SK-N-SH (cell line): Measurements from ENCODE around the gene DCUN1D1. TPM values are rescaled to one million over a fixed set of nuclear protein-coding genes. Genes with fewer than 3 reads are reported as not detected.

Source experiments
- CTCF ChIA-PET: fragments of 300-600, 350-600 bp; formaldehyde crosslinking; extraction: SDS; loops from one replicate; lab custom pipeline; 2021; lab: Yijun Ruan, JAX
- POLR2A ChIA-PET: fragments of 350-600 bp; sonication (Branson Sonifier 250); formaldehyde crosslinking; extraction: SDS; loops from one replicate; lab custom pipeline; 2020; ENCODE audit warnings: antibody characterized with exemption, inconsistent platforms; lab: Yijun Ruan, JAX
- DNase-seq: peaks from one replicate; pipeline ENCODE4 v3.0.0; 2012
- H2AFZ ChIP-seq: fragments of 200-600 bp; sonication (generic); 2 replicates; pipeline ENCODE4 v1.8.1; 2016; ENCODE audit warnings: antibody characterized with exemption, mild to moderate bottlenecking, low read depth
- H3F3A ChIP-seq: fragments of 200-600 bp; sonication (generic); replicated peaks from 2 replicates; pipeline ENCODE3; 2016; ENCODE audit warnings: antibody characterized with exemption, mild to moderate bottlenecking; ENCODE audit not compliant: insufficient read depth
- H3K27ac ChIP-seq, 2 experiments: fragments of 200-500 bp in 1 of 2; fragments of 200-600 bp in 1 of 2; sonication (Bioruptor generic) in 1 of 2; sonication (generic), shearing (Covaris generic) in 1 of 2; 2 replicates each; pipeline versions ENCODE4 v1.5.1 to v1.6.1; 2014 to 2016; ENCODE audit warnings: low read depth in 2 of 2, inconsistent platforms in 1 of 2, low read length in 1 of 2, mild to moderate bottlenecking in 1 of 2, mixed read lengths in 1 of 2
- H3K27me3 ChIP-seq: fragments of 200-600 bp; sonication (generic), shearing (Covaris generic); 2 replicates; pipeline ENCODE4 v1.6.1; 2016; ENCODE audit warnings: mixed run types; ENCODE audit not compliant: insufficient read depth
- H3K36me3 ChIP-seq, 2 experiments: fragments of 200-500 bp in 1 of 2; fragments of 200-600 bp in 1 of 2; sonication (Bioruptor generic) in 1 of 2; sonication (generic) in 1 of 2; replicated peaks in 1 of 2; 2 replicates each; pipeline versions ENCODE3 to v1.5.1; 2014 to 2016; ENCODE audit warnings: low read length in 1 of 2, mild to moderate bottlenecking in 1 of 2; ENCODE audit not compliant: insufficient read depth in 2 of 2, control insufficient read depth in 1 of 2
- H3K4me1 ChIP-seq, 2 experiments: fragments of 200-500 bp in 1 of 2; fragments of 200-600 bp in 1 of 2; sonication (Bioruptor generic) in 1 of 2; sonication (generic), shearing (Covaris generic) in 1 of 2; 2 replicates each; pipeline versions ENCODE4 v1.5.1 to v1.6.1; 2014 to 2016; ENCODE audit warnings: low read depth in 1 of 2, low read length in 1 of 2, mixed run types in 1 of 2; ENCODE audit not compliant: insufficient read depth in 2 of 2, control insufficient read depth in 1 of 2
- H3K4me2 ChIP-seq: fragments of 200-600 bp; sonication (generic), shearing (Covaris generic); 2 replicates; pipeline ENCODE4 v1.6.1; 2017; ENCODE audit warnings: mixed run types
- H3K4me3 ChIP-seq, 2 experiments: fragments of 200-500 bp in 1 of 2; fragments of 200-600 bp in 1 of 2; sonication (Bioruptor generic) in 1 of 2; sonication (generic), shearing (Covaris generic) in 1 of 2; 2 replicates each; pipeline versions ENCODE4 v1.5.1 to v1.8.1; 2014 to 2016; ENCODE audit warnings: low read depth in 2 of 2, inconsistent platforms in 1 of 2, low read length in 1 of 2, mild to moderate bottlenecking in 1 of 2, mixed read lengths in 1 of 2, moderate library complexity in 1 of 2
- H3K79me2 ChIP-seq: fragments of 200-600 bp; sonication (generic); 2 replicates; pipeline ENCODE4 v1.8.1; 2017; ENCODE audit warnings: mild to moderate bottlenecking; ENCODE audit not compliant: insufficient read depth
- H3K9ac ChIP-seq: fragments of 200-600 bp; sonication (generic); 2 replicates; pipeline ENCODE4 v1.6.1; 2017; ENCODE audit warnings: mixed run types
- H3K9me2 ChIP-seq: fragments of 200-600 bp; sonication (generic); 2 replicates; pipeline ENCODE4 v1.6.1; 2017; ENCODE audit warnings: mixed run types
- H3K9me3 ChIP-seq: fragments of 200-600 bp; sonication (generic); 2 replicates; pipeline ENCODE4 v1.6.1; 2017; ENCODE audit warnings: mixed run types, mild to moderate bottlenecking, moderate library complexity
- H4K20me1 ChIP-seq: fragments of 200-600 bp; sonication (generic); 2 replicates; pipeline ENCODE4 v1.6.1; 2017; ENCODE audit warnings: mild to moderate bottlenecking, mixed run types; ENCODE audit not compliant: insufficient read depth
- CHD2 ChIP-seq: fragments of 150-350 bp; IDR thresholded peaks from 2 replicates; pipeline ENCODE4 v1.6.1; 2018; ENCODE audit warnings: low read length; ENCODE audit not compliant: partially characterized antibody
- EP300 ChIP-seq, 2 experiments: IDR thresholded peaks; 2 replicates each; pipeline versions ENCODE4 v1.4.0 to v1.6.1; 2012; ENCODE audit warnings: borderline replicate concordance in 1 of 2, low read depth in 1 of 2, low read length in 1 of 2
- EZH2phosphoT487 ChIP-seq: fragments of 200-600 bp; sonication (generic); IDR thresholded peaks from 2 replicates; pipeline ENCODE4 v1.6.1; 2017; ENCODE audit warnings: low read depth, mixed run types, mild to moderate bottlenecking, antibody characterized with exemption, moderate library complexity, borderline replicate concordance
- GATA2 ChIP-seq: sonication (generic); formaldehyde crosslinking; IDR thresholded peaks from 2 replicates; pipeline ENCODE4 v1.5.0; 2020; ENCODE audit warnings: mild to moderate bottlenecking, missing genetic modification reagents
- IRF3 ChIP-seq: fragments of 150-350 bp; IDR thresholded peaks from 2 replicates; pipeline ENCODE4 v1.6.1; 2016; ENCODE audit warnings: mild to moderate bottlenecking, low read depth, low read length
- JUND ChIP-seq: IDR thresholded peaks from 2 replicates; pipeline ENCODE4 v1.4.0; 2012
- MEF2A ChIP-seq: IDR thresholded peaks from 2 replicates; pipeline ENCODE4 v1.4.0; 2012; ENCODE audit warnings: low read depth, borderline replicate concordance
- MXI1 ChIP-seq: IDR thresholded peaks from 2 replicates; pipeline ENCODE4 v1.6.1; 2012; ENCODE audit warnings: mild to moderate bottlenecking, low read depth, low read length, improper control_type of control experiment
- NRF1 ChIP-seq: IDR thresholded peaks from 2 replicates; pipeline ENCODE4 v1.6.1; 2012; ENCODE audit warnings: low read depth, mild to moderate bottlenecking, low read length
- POLR2AphosphoS5 ChIP-seq: IDR thresholded peaks from 2 replicates; pipeline ENCODE4 v1.6.1; 2012; ENCODE audit warnings: low read depth, low read length
- RAD21 ChIP-seq: IDR thresholded peaks from 2 replicates; pipeline ENCODE4 v1.6.1; 2012; ENCODE audit warnings: mild to moderate bottlenecking, low read length
- RCOR1 ChIP-seq: fragments of 150-350 bp; IDR thresholded peaks from 2 replicates; pipeline ENCODE4 v1.6.1; 2017; ENCODE audit warnings: antibody characterized with exemption, low read length
- SIN3A ChIP-seq: IDR thresholded peaks from 2 replicates; pipeline ENCODE4 v1.6.1; 2012; ENCODE audit warnings: low read depth, mild to moderate bottlenecking, low read length, moderate library complexity, borderline replicate concordance
- TAF1 ChIP-seq: IDR thresholded peaks from 2 replicates; pipeline ENCODE4 v1.6.1; 2012; ENCODE audit warnings: low read depth, mild to moderate bottlenecking, low read length, moderate library complexity, borderline replicate concordance
- TEAD4 ChIP-seq: IDR thresholded peaks from 2 replicates; pipeline ENCODE4 v1.4.0; 2012; ENCODE audit warnings: mild to moderate bottlenecking, borderline replicate concordance; ENCODE audit not compliant: insufficient read depth
- WGBS: methylation state at CpG from one replicate; pipeline ENCODE4 v1.1.6; 2017; ENCODE audit warnings: low lambda C conversion rate; 5-methylcytosine and 5-hydroxymethylcytosine counted together
- polyA plus RNA-seq, 3 experiments: library from polyadenylated mRNA; depleted of rRNA; stranded (reverse); fragments of >200 nt; gene quantifications; 2 replicates each; pipeline ENCODE4 v1.2.3, GENCODE V29; 2012
- TF ChIP-seq, protein P1 (sequence below): fragments of 150-350 bp; IDR thresholded peaks from 2 replicates; pipeline ENCODE4 v1.6.1; 2017; ENCODE audit warnings: antibody characterized with exemption, low read length, low read depth, borderline replicate concordance
- TF ChIP-seq, protein P2 (sequence below): IDR thresholded peaks from 2 replicates; pipeline ENCODE4 v1.4.0; 2012; ENCODE audit warnings: low read depth

The DCUN1D1 gene
- polyA plus RNA-seq, 1 of the 3 experiments (the other 2 are of a cell fraction) = 4.5 TPM

DNA sequence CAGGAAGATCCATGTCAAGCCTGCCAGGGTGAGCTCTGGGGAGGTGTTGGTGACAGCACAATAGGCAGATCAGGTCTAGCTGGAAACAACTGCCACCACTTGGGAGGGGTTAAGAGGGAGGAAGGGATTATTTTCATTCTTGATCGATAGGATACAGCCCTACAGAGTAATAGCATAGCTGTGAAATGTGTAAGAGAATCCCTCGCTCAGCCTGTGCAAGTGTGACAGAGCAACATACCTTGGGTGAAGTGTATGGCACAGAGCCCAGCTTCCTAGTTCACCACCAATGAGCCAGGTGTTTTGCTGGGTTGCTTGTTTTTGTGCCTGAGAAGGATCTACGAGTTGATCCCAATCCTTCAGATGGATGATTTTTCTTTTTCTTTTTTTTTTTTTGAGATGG is 9.2 kb upstream of the DCUN1D1 start:
- no peak overlapping the region for H3K4me2 ChIP-seq
- TF ChIP-seq, protein P1, sequence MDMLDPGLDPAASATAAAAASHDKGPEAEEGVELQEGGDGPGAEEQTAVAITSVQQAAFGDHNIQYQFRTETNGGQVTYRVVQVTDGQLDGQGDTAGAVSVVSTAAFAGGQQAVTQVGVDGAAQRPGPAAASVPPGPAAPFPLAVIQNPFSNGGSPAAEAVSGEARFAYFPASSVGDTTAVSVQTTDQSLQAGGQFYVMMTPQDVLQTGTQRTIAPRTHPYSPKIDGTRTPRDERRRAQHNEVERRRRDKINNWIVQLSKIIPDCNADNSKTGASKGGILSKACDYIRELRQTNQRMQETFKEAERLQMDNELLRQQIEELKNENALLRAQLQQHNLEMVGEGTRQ = no peak
- no peak for TF ChIP-seq NRF1
- TF ChIP-seq JUND = no peak
- TF ChIP-seq GATA2 (CRISPR knock-in tag) = no peak
- TF ChIP-seq, protein P2, sequence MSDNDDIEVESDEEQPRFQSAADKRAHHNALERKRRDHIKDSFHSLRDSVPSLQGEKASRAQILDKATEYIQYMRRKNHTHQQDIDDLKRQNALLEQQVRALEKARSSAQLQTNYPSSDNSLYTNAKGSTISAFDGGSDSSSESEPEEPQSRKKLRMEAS = no peak
- TF ChIP-seq EZH2phosphoT487 = no peak
- no peak for TF ChIP-seq RAD21
- TF ChIP-seq EP300 (IDR thresholded peaks at IDR 0.05; ENCODE audit: borderline replicate concordance in 1 of 2, low read depth in 1 of 2, low read length in 1 of 2) = no peak
- no peak for TF ChIP-seq MEF2A
- no peak for TF ChIP-seq MXI1
- TF ChIP-seq TAF1 = no peak
- no peak for TF ChIP-seq CHD2
- no peak for TF ChIP-seq RCOR1
- TF ChIP-seq, all 33 proteins: peak for 0
- ChIA-PET POLR2A (no interaction called here), CTCF (no interaction called here)
- Histone ChIP-seq H3K9me2 (no peaks in the 10 kb centered on the region), H3K4me3 (no peak overlapping the region), H3F3A (no peaks in the 10 kb centered on the region), H3K4me1 (no peaks in the 10 kb centered on the region), H3K9ac (no peak overlapping the region), H3K36me3 (no peaks in the 10 kb centered on the region), H3K27ac (no peak overlapping the region), H2AFZ (no peak overlapping the region), H4K20me1 (no peaks in the 10 kb centered on the region), H3K27me3 (no peaks in the 10 kb centered on the region), H3K9me3 (no peaks in the 10 kb centered on the region), H3K79me2 (no peaks in the 10 kb centered on the region)
- no peak for DNase-seq
- WGBS = 90% methylated on average over 3 of the region's 3 CpGs

GRCh38 chr3:182986021-182986420 is 5.7 kb upstream of the DCUN1D1 start:
- no peaks in the 10 kb centered on the region for H3K9me3 ChIP-seq
- TF ChIP-seq TEAD4 (no peak), SIN3A (no peak), POLR2AphosphoS5 (no peak), IRF3 (no peak)
- TF ChIP-seq, all 33 proteins: peak for 0
- Histone ChIP-seq H3K79me2 (no peaks in the 10 kb centered on the region), H4K20me1 (no peaks in the 10 kb centered on the region), H2AFZ (no peak overlapping the region), H3F3A (peaks cover 8% of the 10 kb centered on the region), H3K27ac (no peak overlapping the region), H3K4me3 (no peak overlapping the region), H3K4me1 (peaks cover 0 to 3% of the 10 kb centered on the region in 2 experiments; a peak in 1 of 4 replicates), H3K9me2 (no peaks in the 10 kb centered on the region), H3K27me3 (no peaks in the 10 kb centered on the region), H3K4me2 (no peak overlapping the region), H3K9ac (no peak overlapping the region), H3K36me3 (no peaks in the 10 kb centered on the region)
- WGBS = 77% methylated on average over 6 of the region's 6 CpGs
- DNase-seq = no peak
- CTCF ChIA-PET = no interaction called here
- POLR2A ChIA-PET = no interaction called here
